ENCODE results near the gene MVK. TPM values are rescaled to one million over a fixed set of nuclear protein-coding genes. Genes with fewer than 3 reads are reported as not detected.
A peak's percentile ranks its signal among the peaks of the same experiment; 100 is the strongest.

The MVK gene
- total and polyA plus RNA-seq, 2 experiments from 2014 or later: 18.3 to 34.3 TPM

- H3K4me1 ChIP-seq (ENCODE audit: insufficient read depth): peaks cover 4% of the 10 kb centered on the region
- no peak overlapping the region for H3K4me2 ChIP-seq
- no peaks in the 10 kb centered on the region for H4K20me1 ChIP-seq (ENCODE audit: insufficient read depth, poor library complexity, severe bottlenecking)
- no peak for DNase-seq (ENCODE audit: low spot score)
- H3K79me2 ChIP-seq: no peaks in the 10 kb centered on the region
- no peak overlapping the region for H3K27ac ChIP-seq
- H3K4me3 ChIP-seq: no peak overlapping the region
- no peaks in the 10 kb centered on the region for H3K36me3 ChIP-seq (replicated peaks; ENCODE audit: insufficient read depth, low read depth)
- TF ChIP-seq EZH2phosphoT487 (IDR thresholded peaks at IDR 0.05; ENCODE audit: low read depth, severe bottlenecking, unreplicated experiment): no peak
- no peak for TF ChIP-seq CTCF (IDR thresholded peaks at IDR 0.05; ENCODE audit: poor library complexity)
- TF ChIP-seq EZH2 (IDR thresholded peaks at IDR 0.05; ENCODE audit: borderline replicate concordance): no peak
- H2AFZ ChIP-seq: no peak overlapping the region
- H3K9me2 ChIP-seq (replicated peaks; ENCODE audit: insufficient read depth): no peaks in the 10 kb centered on the region
- no peaks in the 10 kb centered on the region for H3K9me3 ChIP-seq (ENCODE audit: low read depth)
- WGBS (ENCODE audit: low lambda C conversion rate, missing lambda C conversion rate): 75% methylated on average over 10 of the region's 10 CpGs
- H3K27me3 ChIP-seq: no peaks in the 10 kb centered on the region
Measured at GRCh38 chr12:109595321-109595902, 21.8 kb downstream of the MVK start.

GRCh38 chr12:109596418-109597244, 23.0 kb downstream of the MVK start:
- Histone ChIP-seq H3K9me3 (ENCODE audit: low read depth) (no peaks in the 10 kb centered on the region), H3K4me1 (ENCODE audit: insufficient read depth) (peaks cover 4% of the 10 kb centered on the region), H3K4me2 (no peak overlapping the region), H3K79me2 (no peaks in the 10 kb centered on the region), H4K20me1 (ENCODE audit: insufficient read depth, poor library complexity, severe bottlenecking) (no peaks in the 10 kb centered on the region), H3K27ac (no peak overlapping the region), H3K9me2 (replicated peaks; ENCODE audit: insufficient read depth) (no peaks in the 10 kb centered on the region), H2AFZ (no peak overlapping the region), H3K4me3 (no peak overlapping the region), H3K27me3 (no peaks in the 10 kb centered on the region), H3K36me3 (replicated peaks; ENCODE audit: insufficient read depth, low read depth) (no peaks in the 10 kb centered on the region)
- no peak for TF ChIP-seq EZH2 (IDR thresholded peaks at IDR 0.05; ENCODE audit: borderline replicate concordance)
- no peak for TF ChIP-seq CTCF (IDR thresholded peaks at IDR 0.05; ENCODE audit: poor library complexity)
- TF ChIP-seq EZH2phosphoT487 (IDR thresholded peaks at IDR 0.05; ENCODE audit: low read depth, severe bottlenecking, unreplicated experiment): no peak
- no peak for DNase-seq (ENCODE audit: low spot score)
- 90% methylated on average over 22 of the region's 24 CpGs for WGBS (ENCODE audit: low lambda C conversion rate, missing lambda C conversion rate)

- Histone ChIP-seq H3K4me3 (no peak overlapping the region), H3K9me2 (replicated peaks; ENCODE audit: insufficient read depth) (no peaks in the 10 kb centered on the region), H3K27ac (no peak overlapping the region), H3K36me3 (replicated peaks; ENCODE audit: insufficient read depth, low read depth) (no peaks in the 10 kb centered on the region), H3K4me1 (ENCODE audit: insufficient read depth) (peaks cover 4% of the 10 kb centered on the region), H4K20me1 (ENCODE audit: insufficient read depth, poor library complexity, severe bottlenecking) (no peaks in the 10 kb centered on the region), H2AFZ (no peak overlapping the region), H3K4me2 (peak overlapping the region; percentile 60), H3K27me3 (no peaks in the 10 kb centered on the region), H3K79me2 (no peaks in the 10 kb centered on the region), H3K9me3 (ENCODE audit: low read depth) (no peaks in the 10 kb centered on the region)
- 42% methylated on average over 8 of the region's 11 CpGs for WGBS (ENCODE audit: low lambda C conversion rate, missing lambda C conversion rate)
- DNase-seq (ENCODE audit: low spot score): no peak
- TF ChIP-seq EZH2 (IDR thresholded peaks at IDR 0.05; ENCODE audit: borderline replicate concordance) (no peak), EZH2phosphoT487 (IDR thresholded peaks at IDR 0.05; ENCODE audit: low read depth, severe bottlenecking, unreplicated experiment) (no peak), CTCF (IDR thresholded peaks at IDR 0.05; ENCODE audit: poor library complexity) (no peak)
Measured at GRCh38 chr12:109597414-109597794, 23.8 kb downstream of the MVK start.
